GM12873 (cell line): Measurements from ENCODE around the gene HECW1.

Experiments used
- TF ChIP-seq, protein P1 (sequence below): IDR thresholded peaks from 2 replicates; pipeline ENCODE4 v1.5.1; 2012; ENCODE audit warnings: low read depth, mild to moderate bottlenecking, moderate library complexity, low read length, control low read depth; ENCODE audit not compliant: insufficient read depth; ENCODE audit errors: missing control alignments

The HECW1 gene

DNA sequence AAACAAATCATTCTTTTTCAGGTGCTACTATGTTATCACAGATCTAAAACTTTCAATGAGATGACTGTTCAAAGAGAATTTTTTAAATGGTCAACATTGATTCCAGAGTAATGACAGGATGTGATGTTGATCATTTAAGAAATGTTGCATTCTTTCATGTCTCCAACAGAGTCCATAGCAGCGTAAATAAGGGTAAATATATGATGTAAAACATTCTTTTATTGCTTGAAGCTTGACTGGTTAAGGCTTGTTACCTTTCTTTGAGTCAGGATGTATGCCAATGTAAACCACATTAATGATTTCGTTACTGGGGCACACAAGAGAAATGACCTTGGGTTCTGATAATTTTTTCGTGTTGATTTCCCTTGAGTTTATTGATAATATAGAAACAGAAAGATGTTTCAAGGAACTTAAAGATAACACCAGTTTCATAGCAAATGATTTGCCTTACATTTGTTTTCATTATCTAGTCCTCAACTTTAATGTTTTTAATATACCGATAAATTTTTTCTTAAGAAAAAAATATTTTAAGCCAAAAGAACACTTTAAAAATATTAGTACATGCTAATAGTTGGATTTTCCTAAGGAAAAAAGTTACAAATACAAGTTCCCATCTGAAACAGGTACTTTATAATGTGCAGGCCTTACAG lies 473.9 kb downstream of the HECW1 start:
- TF ChIP-seq, protein P1, sequence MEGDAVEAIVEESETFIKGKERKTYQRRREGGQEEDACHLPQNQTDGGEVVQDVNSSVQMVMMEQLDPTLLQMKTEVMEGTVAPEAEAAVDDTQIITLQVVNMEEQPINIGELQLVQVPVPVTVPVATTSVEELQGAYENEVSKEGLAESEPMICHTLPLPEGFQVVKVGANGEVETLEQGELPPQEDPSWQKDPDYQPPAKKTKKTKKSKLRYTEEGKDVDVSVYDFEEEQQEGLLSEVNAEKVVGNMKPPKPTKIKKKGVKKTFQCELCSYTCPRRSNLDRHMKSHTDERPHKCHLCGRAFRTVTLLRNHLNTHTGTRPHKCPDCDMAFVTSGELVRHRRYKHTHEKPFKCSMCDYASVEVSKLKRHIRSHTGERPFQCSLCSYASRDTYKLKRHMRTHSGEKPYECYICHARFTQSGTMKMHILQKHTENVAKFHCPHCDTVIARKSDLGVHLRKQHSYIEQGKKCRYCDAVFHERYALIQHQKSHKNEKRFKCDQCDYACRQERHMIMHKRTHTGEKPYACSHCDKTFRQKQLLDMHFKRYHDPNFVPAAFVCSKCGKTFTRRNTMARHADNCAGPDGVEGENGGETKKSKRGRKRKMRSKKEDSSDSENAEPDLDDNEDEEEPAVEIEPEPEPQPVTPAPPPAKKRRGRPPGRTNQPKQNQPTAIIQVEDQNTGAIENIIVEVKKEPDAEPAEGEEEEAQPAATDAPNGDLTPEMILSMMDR = no peak

DNA sequence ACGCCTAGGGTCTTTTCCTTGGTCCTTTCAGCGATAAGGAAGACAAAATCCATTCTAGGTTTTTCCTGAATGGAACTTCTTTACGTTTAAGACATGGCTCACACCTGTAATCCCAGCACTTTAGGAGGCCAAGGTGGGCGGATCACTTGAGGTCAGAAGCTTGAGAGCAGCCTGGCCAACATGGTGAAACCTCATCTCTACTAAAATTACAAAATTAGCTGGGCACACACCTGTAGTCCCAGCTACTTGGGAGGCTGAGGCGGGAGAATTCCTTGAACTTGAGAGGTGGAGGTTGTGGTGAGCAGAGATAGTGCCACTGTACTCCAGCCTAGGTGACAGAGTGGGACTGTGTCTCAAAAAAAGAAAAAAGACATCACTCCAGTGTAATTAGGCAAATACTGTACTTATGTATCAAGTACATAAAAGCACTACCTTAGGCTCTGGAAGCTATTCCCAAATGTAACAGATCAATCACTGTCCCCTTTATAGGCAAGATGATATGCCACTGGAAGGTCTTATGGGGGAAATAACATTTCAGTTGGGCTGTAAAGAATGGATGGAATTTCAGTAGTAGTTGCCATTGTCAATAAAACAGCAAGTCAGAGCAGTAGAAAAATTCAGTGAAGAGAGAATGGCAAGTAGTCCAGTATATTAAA lies 476.2 kb downstream of the HECW1 start:
- TF ChIP-seq, protein P1 = no peak

DNA sequence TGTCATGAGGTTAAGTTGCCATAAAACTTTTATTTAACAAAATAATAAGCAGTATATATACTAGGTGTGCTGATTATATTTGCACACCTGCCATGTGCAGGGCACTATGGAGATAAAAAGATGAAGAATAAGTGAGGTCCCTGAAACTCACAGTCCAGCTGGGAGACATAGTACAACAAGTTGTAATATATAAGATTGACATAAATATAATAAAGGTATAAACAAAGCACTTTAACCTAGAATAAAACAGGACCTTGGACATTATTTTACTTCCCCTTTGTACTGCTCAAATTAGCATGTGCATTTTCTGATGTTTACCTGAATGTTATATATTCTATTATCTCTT lies 476.7 kb downstream of the HECW1 start:
- TF ChIP-seq, protein P1 = no peak

DNA sequence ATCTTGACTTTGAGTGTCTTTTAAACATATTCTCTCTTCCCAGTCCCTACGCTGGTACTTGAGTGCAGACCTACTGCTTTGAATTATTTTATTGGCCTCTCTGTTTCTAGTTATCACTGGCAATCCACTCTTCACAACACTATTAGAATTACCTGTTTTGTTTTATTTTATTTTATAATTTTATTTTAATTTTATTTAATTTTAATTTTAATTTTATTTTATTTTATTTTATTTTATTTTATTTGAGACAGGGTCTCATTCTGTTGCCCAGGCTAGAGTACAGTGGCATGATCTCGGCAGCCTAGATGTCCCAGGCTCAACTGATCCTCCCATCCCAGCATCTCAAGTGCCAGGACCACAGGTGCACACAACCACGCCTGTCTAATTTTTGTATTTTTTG lies 477.3 kb downstream of the HECW1 start:
- TF ChIP-seq, protein P1 = no peak

DNA sequence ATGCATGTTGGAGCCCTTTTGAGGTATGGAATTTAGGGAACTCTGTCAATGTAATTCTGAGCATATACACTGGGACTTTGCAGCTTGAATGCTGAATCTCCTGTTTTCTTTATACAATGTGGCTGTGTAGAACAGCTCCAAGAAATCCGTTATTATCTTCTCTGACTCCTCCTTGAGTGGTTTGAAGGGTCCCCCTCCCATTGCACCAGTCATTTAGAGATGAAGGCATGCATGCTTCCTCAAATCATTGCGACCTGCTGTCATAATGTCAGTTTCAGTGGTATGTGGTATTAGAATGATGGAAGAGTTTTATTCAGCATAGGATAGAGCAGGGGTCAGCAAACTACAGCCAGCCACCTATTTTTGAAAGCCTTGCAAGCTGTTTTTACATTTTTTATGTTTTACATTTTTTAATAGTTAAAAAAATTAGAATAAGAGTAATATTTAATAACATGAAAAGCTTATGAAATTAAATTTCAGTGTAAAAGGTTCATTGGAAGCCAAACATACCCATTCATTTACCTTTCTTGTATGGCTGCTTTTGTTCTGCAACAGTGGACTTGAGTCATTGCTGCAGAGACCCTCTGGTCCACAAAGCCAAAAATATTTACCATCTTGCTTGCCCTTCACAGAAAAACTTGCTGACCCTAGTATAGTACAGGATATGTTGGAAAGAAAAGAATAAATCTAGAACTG lies 478.6 kb downstream of the HECW1 start:
- TF ChIP-seq, protein P1 = no peak

DNA sequence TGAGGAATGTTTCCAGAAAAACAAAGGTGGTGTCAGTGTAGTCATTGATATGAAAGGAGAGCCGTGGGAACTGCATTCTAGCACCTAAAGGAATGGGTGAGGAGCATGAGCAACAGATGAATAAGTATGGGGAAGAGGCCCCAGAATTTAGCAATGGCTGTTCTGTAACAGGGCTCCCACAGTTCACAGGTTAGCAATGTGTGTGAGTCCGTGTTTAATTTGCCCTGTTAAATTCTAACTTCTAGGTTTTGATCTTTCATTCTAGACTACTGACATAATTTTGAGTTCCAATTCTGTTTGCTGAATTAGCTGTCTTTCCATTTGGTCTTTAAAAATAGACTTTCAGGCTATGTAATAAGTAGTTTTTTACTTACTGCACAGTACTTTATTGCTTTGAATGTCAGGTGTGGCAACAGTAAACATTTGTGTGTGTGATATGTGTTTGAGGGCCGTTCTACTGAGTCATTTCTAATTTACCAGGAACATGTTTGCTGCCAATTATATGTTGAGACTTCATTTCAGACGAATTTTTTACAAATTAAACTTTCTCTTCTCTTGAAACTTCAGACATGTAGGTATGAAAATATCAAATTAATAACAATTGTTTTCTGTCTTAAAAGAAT lies 479.2 kb downstream of the HECW1 start:
- TF ChIP-seq, protein P1 = no peak

DNA sequence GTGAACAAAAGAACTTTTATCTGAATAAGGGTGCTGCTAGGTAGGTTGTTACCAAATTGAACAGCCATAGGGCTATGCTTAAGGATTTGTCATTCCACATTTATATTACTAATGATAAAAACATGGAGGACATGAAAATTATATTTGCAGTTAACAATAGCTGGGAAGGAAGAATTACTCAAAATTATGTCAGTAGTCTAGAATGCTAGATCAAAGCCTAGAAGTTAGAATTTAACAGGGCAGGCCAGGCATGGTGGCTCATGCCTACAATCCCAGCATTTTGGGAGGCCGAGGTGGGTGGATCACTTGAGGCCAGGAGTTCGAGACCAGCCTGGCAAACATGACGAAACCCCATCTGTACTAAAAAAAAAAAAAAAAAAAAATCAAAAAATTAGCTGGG lies 479.9 kb downstream of the HECW1 start:
- TF ChIP-seq, protein P1 = no peak
